ENCODE data around the gene TMA7.

- TF ChIP-seq, protein P1, sequence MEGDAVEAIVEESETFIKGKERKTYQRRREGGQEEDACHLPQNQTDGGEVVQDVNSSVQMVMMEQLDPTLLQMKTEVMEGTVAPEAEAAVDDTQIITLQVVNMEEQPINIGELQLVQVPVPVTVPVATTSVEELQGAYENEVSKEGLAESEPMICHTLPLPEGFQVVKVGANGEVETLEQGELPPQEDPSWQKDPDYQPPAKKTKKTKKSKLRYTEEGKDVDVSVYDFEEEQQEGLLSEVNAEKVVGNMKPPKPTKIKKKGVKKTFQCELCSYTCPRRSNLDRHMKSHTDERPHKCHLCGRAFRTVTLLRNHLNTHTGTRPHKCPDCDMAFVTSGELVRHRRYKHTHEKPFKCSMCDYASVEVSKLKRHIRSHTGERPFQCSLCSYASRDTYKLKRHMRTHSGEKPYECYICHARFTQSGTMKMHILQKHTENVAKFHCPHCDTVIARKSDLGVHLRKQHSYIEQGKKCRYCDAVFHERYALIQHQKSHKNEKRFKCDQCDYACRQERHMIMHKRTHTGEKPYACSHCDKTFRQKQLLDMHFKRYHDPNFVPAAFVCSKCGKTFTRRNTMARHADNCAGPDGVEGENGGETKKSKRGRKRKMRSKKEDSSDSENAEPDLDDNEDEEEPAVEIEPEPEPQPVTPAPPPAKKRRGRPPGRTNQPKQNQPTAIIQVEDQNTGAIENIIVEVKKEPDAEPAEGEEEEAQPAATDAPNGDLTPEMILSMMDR (IDR thresholded peaks at IDR 0.05; ENCODE audit: low read length) = no peak
- TF ChIP-seq EZH2 (optimal IDR thresholded peaks at IDR 0.05; ENCODE audit: low read depth, low read length) (no peak), EZH2phosphoT487 (IDR thresholded peaks at IDR 0.05; ENCODE audit: low read length) (no peak)
These were observed 11.2 kb downstream of the TMA7 start for GRCh38 chr3:48451270-48451669.
